Ishikawa (cell line): ENCODE data around the gene LAGE3.

Experiments used
- CEBPB ChIP-seq: IDR thresholded peaks from 2 replicates; pipeline ENCODE4 v1.6.1; 2012
- CREB1 ChIP-seq: IDR thresholded peaks from 2 replicates; pipeline ENCODE4 v1.6.1; 2012; ENCODE audit warnings: low read depth
- EGR1 ChIP-seq: IDR thresholded peaks from 2 replicates; pipeline ENCODE4 v1.6.1; 2012
- EP300 ChIP-seq: IDR thresholded peaks from 2 replicates; pipeline ENCODE4 v1.6.1; 2012; ENCODE audit warnings: borderline replicate concordance
- FOXM1 ChIP-seq: IDR thresholded peaks from 2 replicates; pipeline ENCODE4 v1.6.1; 2012; ENCODE audit warnings: low read depth, borderline replicate concordance
- NFIC ChIP-seq: IDR thresholded peaks from 2 replicates; pipeline ENCODE4 v1.6.1; 2012
- RAD21 ChIP-seq: IDR thresholded peaks from 2 replicates; pipeline ENCODE4 v1.6.1; 2012; ENCODE audit warnings: low read depth
- TAF1 ChIP-seq: IDR thresholded peaks from 2 replicates; pipeline ENCODE4 v1.6.1; 2012; ENCODE audit warnings: low read depth, mild to moderate bottlenecking
- TCF12 ChIP-seq: IDR thresholded peaks from 2 replicates; pipeline ENCODE4 v1.6.1; 2012; ENCODE audit warnings: low read depth
- TEAD4 ChIP-seq: IDR thresholded peaks from 2 replicates; pipeline ENCODE4 v1.6.1; 2012
- YY1 ChIP-seq: IDR thresholded peaks from 2 replicates; pipeline ENCODE4 v1.6.1; 2012; ENCODE audit warnings: low read depth
- ZBTB7A ChIP-seq: IDR thresholded peaks from 2 replicates; pipeline ENCODE4 v1.6.1; 2012; ENCODE audit warnings: low read depth
- TF ChIP-seq, protein P1 (sequence below): IDR thresholded peaks from 2 replicates; pipeline ENCODE4 v1.6.1; 2012; ENCODE audit warnings: low read depth, mild to moderate bottlenecking
- TF ChIP-seq, protein P2 (sequence below): IDR thresholded peaks from 2 replicates; pipeline ENCODE4 v1.6.1; 2012
- TF ChIP-seq, protein P3 (sequence below): IDR thresholded peaks from 2 replicates; pipeline ENCODE4 v1.6.1; 2012

The LAGE3 gene

DNA sequence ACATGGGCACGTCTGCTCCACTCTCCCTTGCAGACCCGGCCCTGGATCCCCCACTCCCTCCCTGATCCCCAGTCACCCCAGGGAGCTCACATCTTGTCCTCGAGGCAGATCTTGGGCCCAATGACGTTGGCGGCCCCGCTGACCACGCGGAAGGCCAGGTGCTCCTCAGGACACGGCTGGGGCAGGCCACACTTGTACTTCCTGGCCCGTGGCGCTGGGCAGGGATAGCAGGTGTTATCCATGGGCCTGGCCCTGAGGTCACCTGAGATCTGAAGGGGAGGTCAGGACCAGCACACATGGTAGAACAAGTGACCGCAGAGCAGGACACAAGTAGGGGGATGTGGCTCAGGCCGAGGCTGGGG is 29.3 kb upstream of the LAGE3 start:
- no peak for TF ChIP-seq ZBTB7A
- no peak for TF ChIP-seq CREB1
- no peak for TF ChIP-seq NFIC
- no peak for TF ChIP-seq YY1
- no peak for TF ChIP-seq EP300
- no peak for TF ChIP-seq TEAD4
- TF ChIP-seq, protein P1, sequence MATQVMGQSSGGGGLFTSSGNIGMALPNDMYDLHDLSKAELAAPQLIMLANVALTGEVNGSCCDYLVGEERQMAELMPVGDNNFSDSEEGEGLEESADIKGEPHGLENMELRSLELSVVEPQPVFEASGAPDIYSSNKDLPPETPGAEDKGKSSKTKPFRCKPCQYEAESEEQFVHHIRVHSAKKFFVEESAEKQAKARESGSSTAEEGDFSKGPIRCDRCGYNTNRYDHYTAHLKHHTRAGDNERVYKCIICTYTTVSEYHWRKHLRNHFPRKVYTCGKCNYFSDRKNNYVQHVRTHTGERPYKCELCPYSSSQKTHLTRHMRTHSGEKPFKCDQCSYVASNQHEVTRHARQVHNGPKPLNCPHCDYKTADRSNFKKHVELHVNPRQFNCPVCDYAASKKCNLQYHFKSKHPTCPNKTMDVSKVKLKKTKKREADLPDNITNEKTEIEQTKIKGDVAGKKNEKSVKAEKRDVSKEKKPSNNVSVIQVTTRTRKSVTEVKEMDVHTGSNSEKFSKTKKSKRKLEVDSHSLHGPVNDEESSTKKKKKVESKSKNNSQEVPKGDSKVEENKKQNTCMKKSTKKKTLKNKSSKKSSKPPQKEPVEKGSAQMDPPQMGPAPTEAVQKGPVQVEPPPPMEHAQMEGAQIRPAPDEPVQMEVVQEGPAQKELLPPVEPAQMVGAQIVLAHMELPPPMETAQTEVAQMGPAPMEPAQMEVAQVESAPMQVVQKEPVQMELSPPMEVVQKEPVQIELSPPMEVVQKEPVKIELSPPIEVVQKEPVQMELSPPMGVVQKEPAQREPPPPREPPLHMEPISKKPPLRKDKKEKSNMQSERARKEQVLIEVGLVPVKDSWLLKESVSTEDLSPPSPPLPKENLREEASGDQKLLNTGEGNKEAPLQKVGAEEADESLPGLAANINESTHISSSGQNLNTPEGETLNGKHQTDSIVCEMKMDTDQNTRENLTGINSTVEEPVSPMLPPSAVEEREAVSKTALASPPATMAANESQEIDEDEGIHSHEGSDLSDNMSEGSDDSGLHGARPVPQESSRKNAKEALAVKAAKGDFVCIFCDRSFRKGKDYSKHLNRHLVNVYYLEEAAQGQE = no peak
- no peak for TF ChIP-seq FOXM1
- no peak for TF ChIP-seq TCF12

DNA sequence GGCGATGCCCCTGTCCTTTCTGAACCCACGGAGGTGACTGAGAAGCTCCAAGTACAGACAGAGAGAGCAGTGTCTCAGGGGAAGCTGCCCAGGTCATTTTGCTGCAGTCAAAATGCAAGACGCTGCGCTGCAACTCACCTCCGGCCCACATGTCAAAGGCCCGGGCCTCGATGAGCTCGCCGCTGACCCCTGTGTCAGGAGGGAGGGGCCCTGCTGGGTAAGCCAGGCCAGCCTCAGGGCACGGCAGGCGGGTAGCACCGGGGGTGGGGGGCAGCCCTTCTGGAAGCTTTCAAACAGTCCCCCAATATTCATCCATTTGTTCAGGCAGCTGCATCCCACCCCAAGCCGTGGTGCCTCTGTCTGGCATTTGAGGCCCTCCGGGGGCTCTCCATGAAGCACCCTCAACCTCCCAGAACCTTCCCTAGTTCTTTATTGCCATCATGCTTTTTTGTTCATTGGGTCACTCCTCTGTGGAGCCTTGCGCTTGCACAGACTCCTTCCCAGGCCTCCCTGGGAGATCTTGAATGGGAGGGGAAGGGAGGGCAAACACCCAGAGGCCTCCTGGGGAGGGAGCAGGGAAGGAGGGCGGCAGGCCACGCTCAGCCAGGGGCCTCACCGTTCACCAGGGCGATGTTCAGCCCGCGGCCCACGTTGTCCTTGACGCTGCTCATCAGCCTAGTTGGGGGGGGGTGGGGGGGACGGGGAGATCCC is 28.7 kb upstream of the LAGE3 start:
- TF ChIP-seq, protein P2, sequence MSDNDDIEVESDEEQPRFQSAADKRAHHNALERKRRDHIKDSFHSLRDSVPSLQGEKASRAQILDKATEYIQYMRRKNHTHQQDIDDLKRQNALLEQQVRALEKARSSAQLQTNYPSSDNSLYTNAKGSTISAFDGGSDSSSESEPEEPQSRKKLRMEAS = no peak
- TF ChIP-seq CEBPB (no peak), EGR1 (no peak), TEAD4 (no peak), ZBTB7A (no peak), NFIC (no peak), EP300 (no peak), YY1 (no peak), TCF12 (no peak), FOXM1 (no peak), RAD21 (no peak), CREB1 (no peak), TAF1 (no peak)
- TF ChIP-seq, protein P3, sequence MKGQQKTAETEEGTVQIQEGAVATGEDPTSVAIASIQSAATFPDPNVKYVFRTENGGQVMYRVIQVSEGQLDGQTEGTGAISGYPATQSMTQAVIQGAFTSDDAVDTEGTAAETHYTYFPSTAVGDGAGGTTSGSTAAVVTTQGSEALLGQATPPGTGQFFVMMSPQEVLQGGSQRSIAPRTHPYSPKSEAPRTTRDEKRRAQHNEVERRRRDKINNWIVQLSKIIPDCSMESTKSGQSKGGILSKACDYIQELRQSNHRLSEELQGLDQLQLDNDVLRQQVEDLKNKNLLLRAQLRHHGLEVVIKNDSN = no peak
- TF ChIP-seq, protein P1 = no peak

DNA sequence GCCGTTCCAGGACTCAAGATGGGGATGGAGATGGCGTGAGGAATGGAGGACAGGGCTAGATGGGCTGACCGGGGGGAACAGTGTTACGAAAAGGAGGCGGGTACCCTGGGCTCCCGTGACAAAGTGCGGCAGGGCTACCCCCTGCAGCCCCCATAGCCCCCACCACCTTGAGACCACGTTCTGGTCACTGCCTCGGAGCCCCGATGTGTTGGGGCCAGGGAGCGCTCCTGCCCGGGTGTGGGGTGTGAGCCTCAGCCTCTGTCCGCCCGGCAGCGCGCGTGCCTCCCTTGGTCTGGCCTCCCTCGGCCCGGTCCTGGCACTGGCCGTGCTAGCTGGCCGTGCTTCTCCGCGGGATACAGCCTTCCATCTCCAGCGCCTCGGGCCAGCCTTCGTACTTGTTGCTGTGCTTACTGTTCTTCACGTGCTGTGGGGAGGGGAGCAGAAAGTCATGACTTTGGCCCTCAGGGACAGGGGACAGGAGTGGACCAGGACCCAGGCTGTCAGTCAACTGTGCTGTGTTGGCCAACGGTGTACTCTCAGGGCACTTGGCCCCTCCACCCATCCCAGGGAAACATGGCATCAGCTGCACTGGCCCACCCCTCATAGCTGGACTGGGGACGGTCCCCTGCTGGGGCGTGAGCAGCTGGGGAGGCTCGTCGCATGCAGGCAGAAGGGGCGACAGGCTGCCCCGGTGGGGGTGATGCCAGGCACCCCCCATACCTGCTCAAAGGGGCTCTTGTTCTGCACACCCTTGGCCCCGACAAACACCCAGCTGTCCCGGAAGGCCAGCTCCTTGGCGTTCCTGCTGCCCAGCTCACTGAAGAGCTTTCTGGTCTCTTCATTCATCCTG is 27.6 kb upstream of the LAGE3 start:
- no peak for TF ChIP-seq NFIC
- TF ChIP-seq TAF1 = no peak
- no peak for TF ChIP-seq FOXM1
- TF ChIP-seq YY1 = no peak
- TF ChIP-seq EGR1 = no peak
- no peak for TF ChIP-seq ZBTB7A
- TF ChIP-seq EP300 = no peak
- TF ChIP-seq CEBPB = no peak
- TF ChIP-seq, protein P3 = no peak
- no peak for TF ChIP-seq TEAD4
- TF ChIP-seq, protein P2 = no peak
- TF ChIP-seq CREB1 = no peak
- no peak for TF ChIP-seq RAD21
- TF ChIP-seq TCF12 = no peak
- TF ChIP-seq, protein P1 = no peak

DNA sequence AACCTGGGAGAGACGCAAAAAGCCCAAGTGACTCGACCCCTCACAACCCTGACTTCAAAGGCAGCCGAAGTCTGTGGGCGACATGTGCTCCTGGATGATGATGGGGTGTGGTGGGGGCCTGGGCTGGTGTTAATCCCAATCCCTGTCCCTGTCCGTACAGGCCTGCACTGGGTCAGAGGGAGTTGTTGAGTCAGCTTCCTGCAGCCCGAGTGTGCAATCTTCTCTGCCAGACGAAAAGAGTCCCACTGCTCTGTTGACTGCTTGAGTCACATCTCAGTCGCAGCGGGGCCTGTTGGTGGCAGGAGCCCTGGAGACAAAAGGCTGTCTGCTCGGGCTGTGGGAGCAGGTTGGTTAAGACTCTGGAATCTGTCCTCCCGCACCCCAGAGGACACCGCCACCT is 26.7 kb upstream of the LAGE3 start:
- no peak for TF ChIP-seq TAF1
- TF ChIP-seq, protein P2 = no peak
- TF ChIP-seq, protein P3 = no peak
- no peak for TF ChIP-seq CEBPB
- TF ChIP-seq, protein P1 = no peak
- TF ChIP-seq FOXM1 = no peak
- no peak for TF ChIP-seq NFIC
- no peak for TF ChIP-seq TEAD4
- no peak for TF ChIP-seq CREB1
- TF ChIP-seq RAD21 = no peak
- no peak for TF ChIP-seq EP300
- no peak for TF ChIP-seq YY1
- TF ChIP-seq ZBTB7A = no peak
- no peak for TF ChIP-seq EGR1
- no peak for TF ChIP-seq TCF12
